HG02973 (cell line): ENCODE measurements around the gene BRAT1.
"Not testable (repeated sequence)": the region's sequence is repeated elsewhere in the genome, so short reads cannot be mapped to it uniquely, and the experiment has no call there.

ENCODE experiments used
- ATAC-seq: cut with Tn5 transposase; IDR thresholded peaks from one replicate; pipeline ENCODE4 v1.9.1; 2021; ENCODE audit warnings: moderate library complexity; ENCODE audit not compliant: unreplicated experiment

BRAT1 gene

DNA sequence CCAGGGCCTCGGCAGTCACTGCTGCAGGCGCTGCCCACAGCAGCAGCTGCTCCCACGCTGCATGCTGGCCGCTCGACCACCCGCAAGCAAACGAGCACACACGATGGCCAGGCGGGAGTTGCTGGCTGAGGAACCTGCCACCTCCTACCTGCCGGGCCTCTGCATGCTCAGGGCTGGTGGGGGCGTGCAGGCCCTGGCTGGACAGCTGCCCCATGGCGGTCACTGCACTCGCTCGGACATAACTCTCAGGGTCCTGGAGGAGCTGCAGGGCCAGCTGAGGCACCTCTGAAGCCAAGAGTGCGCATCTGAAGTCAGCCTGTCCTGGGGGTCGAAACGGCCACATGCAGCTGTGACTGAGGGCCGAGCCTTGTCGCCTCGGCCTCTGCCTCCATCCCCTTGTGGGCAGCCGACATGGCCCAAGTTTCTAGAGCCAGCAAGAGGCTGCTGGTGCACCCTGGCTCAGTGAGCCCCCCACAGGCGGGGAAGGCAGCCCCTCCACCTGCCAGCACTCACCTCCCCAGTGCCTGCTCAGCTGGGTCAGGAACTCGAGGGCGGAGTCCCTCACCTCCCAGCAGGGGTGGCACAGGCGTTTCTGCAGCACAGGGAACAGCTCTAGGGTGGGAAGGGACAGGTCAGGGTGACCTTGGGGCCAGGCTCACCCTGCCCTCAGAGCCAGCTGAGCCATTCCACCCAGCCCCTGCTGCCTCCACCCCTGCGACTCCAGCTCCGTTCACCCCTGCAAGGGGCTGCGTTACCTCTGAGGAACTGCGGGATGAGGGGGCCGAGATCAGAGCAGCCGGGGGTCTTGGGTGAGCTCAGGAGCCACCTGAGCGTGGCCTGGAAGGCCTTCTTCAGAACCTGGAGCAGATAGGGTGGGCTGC, 16.1 kb downstream of the BRAT1 start:
- ATAC-seq, result no peak

- ATAC-seq, result no peak
Measured at GRCh38 chr7:2537981-2538851, 17.1 kb downstream of the BRAT1 start.

DNA sequence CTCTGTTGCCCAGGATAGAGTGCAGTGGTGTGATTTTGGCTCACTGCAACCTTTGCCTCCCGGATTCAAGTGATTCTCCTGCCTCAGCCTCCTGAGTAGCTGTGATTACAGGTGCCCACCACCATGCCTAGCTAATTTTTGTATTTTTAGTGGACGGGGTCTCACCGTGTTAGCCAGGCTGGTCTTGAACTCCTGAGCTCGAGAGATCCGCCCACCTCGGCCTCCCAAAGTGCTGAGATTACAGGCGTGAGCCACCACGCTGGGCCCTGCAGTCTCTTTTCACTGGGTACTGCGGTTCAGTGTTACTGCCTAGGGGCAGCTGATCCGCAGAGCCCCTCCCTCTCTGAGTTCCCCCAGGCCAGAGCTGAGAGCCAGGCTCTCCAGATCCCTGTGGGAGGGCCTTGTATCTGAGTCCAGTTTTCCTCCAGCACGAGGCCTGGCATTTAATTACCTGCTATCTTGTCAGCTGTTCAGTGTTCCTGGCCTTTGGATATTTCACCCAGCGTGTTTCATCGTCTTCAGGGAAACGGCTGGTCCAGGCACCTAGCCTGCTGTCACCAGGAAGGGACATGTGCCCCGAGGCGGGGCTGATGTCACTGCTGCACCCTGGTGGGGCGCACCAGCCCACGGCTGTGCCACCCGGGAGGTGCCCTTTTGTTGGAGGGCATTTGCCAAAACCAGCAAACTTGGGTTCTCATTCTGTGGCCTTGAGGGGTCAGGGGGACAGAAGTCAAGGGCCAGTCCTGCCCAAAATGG, 19.3 kb downstream of the BRAT1 start:
- ATAC-seq, result not testable (repeated sequence)

DNA sequence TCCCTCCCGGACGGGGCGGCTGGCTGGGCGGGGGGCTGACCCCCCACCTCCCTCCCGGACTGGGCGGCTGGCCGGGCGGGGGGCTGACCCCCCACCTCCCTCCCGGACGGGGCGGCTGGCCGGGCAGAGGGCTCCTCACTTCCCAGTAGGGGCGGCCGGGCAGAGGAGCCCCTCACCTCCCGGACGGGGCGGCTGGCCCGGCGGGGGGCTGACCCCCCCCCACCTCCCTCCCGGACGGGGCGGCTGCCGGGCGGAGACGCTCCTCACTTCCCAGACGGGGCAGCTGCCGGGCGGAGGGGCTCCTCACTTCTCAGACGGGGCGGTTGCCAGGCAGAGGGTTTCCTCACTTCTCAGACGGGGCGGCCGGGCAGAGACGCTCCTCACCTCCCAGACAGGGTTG, 21.1 kb downstream of the BRAT1 start:
- ATAC-seq, result not testable (repeated sequence)

- ATAC-seq, result not testable (repeated sequence)
Measured at GRCh38 chr7:2533566-2533965, 21.8 kb downstream of the BRAT1 start.

DNA sequence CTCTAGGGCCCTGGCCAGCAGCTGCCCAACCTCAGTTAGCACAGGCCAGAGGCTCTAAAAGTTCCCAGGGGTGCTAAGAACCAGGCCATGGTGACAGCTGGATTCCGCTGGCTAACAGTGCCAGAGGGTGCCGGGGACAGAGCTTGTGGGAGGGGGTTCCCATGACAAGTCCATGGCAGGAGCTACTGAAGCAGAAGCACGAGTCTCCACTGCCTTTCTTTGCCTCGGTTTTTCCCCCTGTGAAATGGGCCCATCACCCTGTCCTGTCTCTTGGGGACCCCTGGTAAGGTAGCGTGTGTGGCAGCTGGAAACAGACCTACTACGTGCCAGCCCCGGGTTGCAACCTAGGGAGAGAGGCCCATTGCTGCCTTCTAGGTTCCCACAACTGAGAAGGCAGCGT, 22.5 kb downstream of the BRAT1 start:
- not testable (repeated sequence) for ATAC-seq

DNA sequence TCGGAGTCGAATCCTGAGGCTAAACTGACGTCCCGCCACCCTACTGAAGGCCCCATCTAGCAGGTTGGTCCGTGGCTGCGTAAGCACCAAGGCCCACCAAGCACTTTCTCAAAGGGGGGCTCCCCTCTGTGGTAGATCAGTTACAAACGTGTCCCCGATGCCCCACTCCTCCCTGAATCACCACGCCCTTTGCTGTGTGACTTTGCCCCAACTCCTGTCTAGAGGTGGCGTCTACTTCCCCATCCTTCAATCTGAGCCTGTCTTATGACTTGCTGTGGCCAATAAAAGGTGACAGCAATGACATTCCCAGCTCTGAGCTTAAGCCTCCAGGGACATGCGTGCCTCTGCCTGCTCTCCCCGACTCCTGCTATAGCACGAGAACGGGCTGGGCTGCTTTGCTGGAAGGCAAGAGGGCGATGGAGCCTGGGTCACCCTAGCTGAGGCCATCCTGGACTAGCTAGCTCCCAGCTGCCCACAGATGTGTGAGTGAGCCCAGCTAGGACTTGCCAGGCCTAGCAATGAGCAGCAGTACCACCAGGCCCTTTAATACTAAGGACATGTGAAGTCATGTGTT, 23.0 kb downstream of the BRAT1 start:
- not testable (repeated sequence) for ATAC-seq

DNA sequence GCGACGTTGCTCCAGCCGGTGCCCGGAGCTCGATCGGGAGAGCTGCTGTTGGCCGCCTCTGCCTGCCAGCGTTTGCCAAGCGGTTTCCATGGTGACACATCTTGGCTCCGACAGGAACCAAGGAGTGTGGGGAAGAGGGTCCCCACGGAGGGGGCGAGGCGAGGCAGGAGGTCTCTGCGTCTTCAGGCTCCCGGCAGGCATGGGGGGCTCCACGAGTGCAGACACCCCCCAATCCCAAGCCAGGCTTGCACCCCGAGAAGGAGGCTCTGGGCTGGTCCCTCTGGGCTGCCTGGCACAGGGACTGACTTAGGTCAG, 23.6 kb downstream of the BRAT1 start:
- not testable (repeated sequence) for ATAC-seq

DNA sequence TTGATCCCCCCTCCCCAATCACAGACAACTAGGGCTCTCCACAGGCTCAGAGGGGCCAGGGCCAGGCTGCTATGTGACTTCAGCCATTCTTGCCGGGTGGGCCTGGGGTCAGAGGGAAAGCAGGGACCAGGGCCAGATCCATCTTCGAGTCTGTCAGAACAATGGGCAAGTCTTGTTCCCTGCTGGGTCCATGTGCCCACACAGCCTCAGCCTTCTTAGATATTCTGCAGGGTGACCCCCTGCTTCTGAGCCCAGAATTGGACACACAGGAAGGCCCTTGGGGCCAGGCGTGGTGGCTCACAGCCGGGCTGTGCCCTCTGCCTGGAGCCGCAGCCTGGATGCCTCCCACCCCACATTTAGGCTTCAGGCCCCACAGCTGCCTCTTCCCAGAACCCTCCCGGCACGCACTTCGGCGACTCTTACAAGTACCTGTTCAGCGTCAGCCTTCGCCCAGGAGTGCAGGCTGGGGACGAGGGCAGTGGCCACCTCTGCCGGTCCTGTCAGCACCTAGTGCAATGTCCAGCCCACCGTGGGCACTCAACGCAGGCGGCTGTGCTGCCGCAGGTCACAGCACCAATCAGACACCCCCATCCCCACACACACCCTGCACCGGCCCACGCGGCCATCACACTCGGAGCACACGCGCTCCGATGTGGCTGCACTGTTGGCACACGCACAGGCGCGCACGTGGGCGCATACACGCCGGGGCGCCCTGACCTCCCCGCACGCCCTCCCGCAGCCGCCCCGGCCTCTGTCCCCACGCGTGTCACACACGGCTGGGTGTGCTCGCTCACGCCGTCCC, 24.1 kb downstream of the BRAT1 start:
- not testable (repeated sequence) for ATAC-seq

DNA sequence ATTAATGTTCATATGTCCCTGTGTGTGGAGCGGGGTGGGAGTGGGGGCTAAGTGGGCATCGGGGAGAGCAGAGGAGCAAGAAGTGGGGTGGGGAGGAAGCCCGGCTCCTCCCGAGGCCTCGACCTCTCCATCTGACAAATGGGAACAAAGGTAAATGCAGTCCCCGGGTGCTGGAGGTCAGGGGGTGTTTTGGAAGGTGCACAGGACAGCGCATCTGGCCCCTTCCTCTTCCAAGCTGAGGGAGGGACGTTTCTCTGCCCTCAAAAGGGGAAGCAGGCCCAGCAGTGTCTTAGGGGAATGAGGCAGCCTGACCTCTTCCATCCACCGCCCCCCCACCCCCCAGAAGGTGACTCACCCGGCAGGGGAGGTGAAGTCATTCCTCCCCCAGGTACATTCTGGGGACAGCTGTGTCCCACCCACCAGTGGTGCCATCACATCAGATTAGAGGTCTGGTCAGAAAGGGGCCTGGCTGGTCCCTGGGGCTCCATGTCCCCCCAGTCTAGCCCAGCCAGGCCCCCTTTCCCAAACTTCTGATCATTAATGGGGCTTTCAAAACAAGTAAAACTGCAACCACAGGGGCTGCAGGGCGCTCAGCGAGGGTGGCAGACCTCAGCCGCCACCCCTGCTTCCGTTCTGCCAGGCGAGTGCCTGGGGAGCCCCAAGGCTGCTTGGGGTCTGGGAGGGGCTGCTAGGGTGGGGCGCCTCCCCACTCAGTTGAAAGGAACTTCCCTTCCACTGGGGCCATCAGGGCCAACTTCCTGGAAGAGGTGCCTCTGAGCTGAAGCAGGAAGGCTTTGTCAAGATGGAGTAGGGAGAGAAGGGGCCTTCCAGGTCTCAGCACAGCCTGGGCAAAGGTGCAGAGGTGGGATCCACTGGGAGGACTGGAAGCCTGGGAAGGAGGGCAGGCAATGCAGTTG, 25.0 kb downstream of the BRAT1 start:
- ATAC-seq, result no peak

GRCh38 chr7:2529161-2530070, 25.9 kb downstream of the BRAT1 start:
- no peak for ATAC-seq

- no peak for ATAC-seq
Measured at GRCh38 chr7:2528481-2529095, 26.7 kb downstream of the BRAT1 start.

DNA sequence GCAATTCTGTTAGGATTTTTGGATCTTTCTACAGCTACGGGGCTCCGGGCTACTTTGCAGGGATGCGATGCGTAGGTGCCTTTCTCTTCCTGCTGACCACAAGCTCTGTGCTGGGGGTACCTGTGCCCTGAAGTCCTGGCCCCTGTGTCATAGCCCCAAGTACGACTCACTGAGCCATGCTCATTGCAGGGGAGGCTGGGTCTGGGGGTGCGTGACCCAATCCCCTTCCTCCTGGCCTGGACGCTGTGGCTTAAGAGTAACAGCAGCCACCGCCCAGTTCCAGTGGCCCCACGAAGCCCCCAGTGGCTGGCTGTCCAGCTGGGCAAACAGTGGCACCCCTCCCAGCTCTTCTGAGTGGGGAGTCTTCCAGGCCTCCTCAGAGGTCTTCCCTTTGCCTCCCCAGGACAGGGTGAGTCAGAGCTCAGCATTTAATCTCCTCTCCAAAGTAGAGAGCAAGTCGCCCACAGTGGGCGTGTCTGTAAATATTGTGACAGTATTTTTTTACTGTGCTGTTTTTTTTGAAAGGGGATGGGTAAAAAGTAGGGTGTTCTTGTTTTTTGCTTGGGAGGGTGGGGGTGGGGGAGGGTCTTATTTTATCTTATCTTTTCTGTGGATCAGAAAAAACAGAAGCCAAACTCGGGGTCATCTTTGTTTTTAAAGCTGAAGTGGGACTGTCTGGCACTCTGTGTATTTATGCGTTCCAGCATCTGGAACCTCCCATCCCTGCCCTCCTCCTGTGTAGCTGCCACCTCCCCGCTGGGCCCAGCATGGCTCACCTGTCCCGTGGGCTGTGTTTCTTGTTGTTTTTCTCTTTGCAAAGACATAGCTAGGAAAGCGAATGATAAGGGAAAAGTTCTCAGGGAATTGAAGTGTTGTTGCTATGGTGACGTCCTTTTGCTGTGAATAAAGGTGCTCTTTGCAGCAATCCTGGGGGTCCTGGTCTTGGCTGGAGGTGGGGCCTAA, 27.5 kb downstream of the BRAT1 start:
- ATAC-seq, result no peak

- no peak for ATAC-seq
Measured at GRCh38 chr7:2526659-2527504, 28.4 kb downstream of the BRAT1 start.
